GM19240 (cell line): Measurements from ENCODE around the gene RAPH1.
A peak's percentile ranks its signal among the peaks of the same experiment; 100 is the strongest.

Source experiments
- DNase-seq: peaks from one replicate; pipeline ENCODE4 v3.0.0; 2011; ENCODE audit warnings: low spot score; ENCODE audit not compliant: insufficient read length

Gene RAPH1

DNA sequence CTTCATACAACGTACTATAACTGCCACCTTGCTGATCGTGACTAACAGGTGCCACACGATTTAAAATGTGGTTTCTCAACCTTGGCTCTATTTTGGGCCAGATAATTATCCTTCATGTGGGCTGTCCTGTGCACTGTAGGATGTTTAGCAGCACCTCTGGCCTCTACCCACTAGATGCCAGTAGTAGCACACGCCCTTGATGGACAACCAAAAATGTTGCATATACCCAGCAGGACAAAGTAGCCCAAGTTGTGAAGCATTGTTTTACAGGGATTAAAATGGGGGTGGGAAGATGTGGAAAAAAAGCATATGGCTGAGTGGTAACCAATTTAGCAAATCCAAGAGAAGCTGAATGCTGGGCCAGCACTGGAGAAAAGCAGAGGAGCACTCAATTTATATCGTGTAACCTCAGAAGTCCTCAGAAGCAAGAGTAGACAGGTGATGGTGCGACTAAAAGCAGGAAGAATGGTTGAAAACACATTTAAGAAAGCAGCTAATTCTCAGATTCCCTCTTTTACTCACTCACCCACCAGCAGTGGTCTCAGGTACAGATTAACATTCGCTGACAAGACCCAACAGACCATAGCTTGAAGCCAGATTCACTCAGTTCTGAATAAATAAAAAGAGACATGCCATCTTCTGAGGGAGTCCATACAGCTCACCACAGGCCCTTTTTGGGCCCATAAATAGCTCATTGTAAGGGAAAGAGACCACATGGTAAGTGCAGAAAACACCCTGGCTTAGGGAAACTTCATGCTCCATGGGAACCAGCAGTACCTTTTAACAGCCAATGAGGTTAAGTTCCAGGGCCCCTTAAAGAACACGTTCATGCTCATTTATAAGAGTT lies 50.6 kb downstream of the RAPH1 start:
- DNase-seq: no peak

DNA sequence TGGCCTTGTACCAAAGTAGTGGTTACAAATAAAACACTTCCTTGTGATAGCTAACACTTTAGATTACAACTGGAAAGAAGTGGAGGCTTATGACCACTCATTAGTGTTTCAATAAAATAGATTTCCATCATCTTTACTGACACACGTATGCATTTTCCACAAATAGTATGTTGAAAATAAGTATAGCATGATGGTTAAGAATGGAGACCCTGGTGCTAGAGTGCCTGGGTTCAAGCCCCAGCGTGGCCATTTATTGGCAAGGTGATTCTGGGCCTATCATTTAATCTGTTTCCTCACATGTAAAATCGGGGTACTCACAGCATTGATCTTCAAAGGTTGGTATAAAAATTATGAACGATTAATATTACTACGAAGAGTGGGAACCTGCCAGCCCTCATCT lies 54.5 kb downstream of the RAPH1 start:
- DNase-seq: no peak

GRCh38 chr2:203476881-203477280 lies 58.2 kb downstream of the RAPH1 start:
- DNase-seq: no peak

- DNase-seq: no peak
Measured at GRCh38 chr2:203471323-203471722, 63.8 kb downstream of the RAPH1 start.

DNA sequence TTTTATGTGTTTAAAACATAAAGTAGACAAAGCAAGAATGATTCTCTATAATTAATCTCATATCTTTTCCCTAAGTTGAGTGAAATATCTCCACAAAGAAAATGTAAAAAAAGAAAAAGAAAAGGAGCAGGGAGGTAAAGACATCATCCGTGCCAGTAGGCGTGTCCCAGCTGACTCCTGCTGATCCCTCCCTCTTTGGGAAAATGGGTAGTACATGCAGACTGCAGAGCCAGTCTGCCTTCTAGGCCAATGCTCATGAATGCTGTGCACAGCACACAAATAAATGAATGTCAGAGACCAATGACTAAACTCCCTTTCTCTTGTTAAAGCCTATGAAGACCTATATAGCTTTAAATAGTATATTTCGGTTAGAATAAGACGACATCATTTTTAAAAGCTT lies 64.7 kb downstream of the RAPH1 start:
- no peak for DNase-seq

DNA sequence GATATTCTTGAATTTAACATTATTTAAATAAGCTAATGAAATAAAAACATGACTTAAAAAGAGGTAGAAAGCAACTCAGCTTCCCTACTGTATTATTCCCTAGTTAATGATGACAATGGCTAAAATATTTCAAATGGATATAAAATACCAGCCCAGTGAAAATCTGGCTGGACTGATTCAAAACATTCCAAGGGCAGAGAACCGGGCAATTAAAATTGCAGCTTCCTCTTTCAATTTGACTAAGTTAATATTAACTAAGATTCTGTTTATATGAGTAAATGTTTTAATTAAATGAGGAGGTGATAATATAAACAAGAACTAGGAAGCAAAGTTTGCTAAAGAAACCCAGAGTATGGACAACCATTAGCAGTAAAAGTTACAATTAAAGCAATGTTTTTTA lies 65.6 kb downstream of the RAPH1 start:
- DNase-seq: no peak

DNA sequence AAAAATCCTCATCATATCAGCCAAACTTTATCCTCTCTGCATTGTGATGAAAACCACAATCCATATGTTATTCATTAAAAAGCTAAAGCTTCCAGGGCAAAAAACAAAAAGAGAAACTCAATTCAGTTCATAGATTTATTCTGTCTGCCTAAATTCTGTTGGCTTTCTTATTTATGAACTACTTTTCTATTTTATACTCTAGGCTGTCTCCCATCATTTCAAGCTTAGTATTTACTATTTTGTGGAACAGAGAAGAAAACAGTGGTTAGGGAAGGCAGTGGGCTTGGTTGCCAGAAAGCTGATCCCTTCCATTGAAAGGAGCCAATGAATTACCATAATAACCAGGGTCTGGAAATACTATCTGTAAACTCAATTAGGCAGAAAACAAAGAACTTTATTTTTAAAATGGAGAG lies 71.8 kb downstream of the RAPH1 start:
- no peak for DNase-seq

GRCh38 chr2:203462308-203462707 lies 72.8 kb downstream of the RAPH1 start:
- DNase-seq: no peak

DNA sequence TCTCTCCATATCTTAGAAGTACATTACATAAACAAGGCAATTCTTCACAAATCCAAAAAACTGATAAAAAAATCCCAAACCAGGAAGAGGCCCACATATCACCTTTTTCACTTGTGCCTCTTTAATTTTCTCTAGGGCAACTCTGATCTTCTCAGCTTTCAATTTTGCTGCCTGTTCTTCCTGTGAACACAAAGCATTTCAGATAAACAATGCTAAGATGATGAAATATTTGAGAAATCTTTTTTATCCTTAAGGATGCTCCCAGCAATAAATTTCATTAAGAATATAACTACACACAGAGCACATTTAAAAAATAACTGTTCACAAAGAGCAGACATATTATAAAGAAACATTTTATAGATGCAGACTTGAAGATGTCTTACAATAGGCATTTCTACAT lies 73.4 kb downstream of the RAPH1 start:
- DNase-seq: no peak

DNA sequence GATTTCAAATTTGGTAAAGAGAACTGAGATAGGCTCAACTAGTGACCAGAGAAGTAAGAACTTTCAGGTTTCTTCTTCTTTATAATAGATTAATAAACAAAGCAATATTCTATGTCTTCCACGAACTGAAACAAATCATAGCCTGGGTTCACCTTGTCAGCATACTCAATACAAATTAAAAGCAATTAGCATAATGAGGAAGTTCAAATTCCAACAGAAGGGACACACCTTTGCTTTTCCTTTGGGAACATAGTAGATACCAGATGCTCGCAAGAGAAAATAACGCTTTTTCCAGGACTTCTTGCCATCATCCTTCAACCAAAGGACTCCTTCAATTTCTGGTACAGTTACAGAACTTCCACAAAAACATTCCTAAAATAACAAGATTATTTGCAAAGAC lies 79.9 kb downstream of the RAPH1 start:
- no peak for DNase-seq

DNA sequence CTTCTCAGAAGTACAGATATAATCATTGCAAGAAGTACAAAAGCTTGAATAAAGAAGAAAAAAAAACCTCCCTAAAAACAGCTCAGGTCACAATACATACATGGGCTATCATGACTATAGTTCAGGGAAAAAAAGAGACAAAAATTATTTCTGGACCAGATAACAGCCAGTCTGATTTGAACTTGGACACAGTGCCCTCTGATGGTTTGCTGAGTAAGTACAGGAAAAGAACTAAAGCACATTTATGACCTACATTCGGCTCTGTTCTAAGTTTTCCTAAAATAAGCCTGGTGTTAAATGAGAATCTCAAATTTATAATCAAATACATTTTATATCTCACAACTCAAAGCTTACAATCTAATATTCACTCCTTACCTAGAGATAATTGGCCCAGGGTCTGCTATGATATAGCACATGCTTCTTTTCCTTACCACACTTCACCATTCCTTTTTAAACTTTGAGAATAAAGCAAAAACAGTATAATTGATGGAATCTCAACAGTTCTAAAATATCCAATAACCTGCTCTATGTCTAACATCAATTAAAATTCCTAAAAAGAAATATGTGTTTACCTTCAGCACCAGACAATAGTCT lies 81.1 kb downstream of the RAPH1 start:
- DNase-seq: peak; percentile 14

DNA sequence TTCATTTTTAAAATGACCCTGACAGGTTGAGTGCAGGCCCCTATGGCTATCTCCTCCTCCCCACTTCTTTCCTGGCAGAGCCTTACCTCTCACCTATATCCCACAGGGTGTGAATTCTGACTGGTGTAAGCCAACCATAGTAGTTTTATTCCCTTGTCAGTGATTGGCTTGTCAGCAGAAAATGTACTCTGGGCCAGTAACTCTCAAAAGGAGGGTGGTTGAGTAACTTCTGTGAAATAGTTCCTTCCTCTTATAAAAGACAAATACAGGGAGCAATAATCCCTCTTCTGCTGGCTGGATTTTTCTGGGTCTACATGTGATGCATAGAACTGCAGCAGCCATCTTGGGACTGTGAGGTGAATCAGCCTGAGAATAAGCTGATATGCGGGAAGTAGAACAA lies 83.4 kb downstream of the RAPH1 start:
- no peak for DNase-seq

DNA sequence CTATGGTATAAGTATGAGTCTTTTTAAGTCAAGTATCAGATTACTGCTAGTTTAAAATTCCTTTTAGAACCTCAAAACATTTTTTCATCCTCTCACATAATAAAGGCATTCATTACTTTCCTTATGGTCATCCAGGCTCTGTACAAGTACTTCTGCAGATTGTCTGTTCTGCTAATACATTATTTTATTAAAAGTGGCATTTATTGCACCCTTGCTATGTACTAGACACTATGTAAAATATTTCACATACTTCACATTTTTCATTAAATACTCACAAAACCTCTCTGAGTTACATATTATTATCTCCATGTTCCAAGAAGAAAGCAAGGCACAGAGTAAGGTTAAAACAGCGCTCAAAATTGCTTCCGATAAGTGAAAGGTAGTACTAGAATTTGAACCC lies 84.1 kb downstream of the RAPH1 start:
- no peak for DNase-seq

DNA sequence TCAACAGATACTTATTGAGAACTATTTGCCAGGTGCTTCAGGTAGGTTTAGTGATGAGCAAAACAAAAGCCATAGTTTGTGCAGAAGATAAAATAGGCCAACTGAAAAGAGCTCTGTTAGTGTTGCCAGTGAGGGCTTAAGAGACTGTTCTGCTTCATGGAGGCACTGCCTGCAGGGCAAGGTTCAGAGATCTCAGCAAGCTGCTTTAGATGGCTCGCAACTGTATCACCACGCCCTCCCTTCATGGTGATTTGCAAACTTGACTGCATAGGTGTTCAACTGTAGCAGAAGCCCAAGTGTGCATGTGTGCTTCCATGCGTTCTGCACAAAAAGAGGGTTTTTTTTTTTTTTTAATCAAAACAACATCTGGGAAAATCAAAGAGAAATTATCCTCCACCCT lies 84.5 kb downstream of the RAPH1 start:
- DNase-seq: no peak

DNA sequence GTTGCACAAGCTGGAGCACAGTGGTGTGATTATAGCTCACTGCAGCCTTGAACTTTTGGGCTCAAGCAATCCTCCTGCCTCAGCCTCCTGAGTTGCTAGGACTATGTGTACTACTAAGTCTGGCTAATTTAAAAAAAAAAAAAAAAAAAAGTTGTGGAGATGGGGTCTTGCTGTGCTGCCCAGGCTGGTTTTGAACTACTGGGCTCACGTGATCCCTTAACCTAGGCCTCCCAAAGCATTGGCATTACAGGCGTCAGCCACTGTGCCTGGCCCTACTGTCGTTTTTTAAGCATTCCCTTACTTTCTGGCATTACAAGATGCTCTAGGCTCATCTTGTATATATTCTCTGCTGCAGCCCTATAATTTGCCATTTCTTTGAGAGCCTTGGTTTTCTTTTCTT lies 88.3 kb downstream of the RAPH1 start:
- no peak for DNase-seq

GRCh38 chr2:203446071-203446481 lies 89.0 kb downstream of the RAPH1 start:
- no peak for DNase-seq

DNA sequence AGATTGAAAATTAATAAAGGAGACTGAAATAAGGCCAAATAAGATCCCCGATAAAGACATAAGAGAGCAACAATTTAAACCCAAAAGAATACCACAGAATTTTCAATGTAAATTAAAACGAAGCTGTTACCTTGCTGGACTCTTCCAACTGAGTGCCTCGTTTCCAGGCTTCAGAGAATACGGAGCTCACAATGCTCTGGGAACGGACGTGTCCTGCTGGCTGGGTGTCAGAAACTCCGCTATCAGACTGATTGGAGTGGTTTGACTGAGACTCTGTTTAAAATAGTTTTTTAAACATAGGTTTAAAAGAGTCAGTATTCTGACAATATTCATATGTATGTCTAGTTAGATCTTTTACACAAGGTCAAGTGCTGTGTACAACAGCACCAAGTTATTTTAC lies 90.4 kb downstream of the RAPH1 start:
- DNase-seq: no peak

DNA sequence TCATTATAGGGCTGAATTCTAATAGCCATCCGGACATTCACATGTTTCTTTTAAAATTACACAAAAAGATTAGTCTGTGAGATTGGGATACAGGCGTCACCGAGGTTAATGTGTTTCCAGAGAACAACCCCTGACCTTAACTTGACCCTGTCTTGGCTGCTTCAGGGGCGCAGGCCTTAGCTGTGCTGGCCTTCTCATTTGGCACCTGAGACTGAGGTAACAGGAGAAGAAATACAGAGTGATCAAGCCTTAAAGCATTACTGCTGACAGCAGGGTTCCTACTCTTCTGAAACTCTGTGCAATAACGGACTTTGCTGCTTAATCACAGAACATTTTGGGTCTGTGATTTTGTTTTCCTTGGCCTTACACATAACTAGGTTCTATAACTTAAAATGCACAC lies 92.6 kb downstream of the RAPH1 start:
- no peak for DNase-seq

DNA sequence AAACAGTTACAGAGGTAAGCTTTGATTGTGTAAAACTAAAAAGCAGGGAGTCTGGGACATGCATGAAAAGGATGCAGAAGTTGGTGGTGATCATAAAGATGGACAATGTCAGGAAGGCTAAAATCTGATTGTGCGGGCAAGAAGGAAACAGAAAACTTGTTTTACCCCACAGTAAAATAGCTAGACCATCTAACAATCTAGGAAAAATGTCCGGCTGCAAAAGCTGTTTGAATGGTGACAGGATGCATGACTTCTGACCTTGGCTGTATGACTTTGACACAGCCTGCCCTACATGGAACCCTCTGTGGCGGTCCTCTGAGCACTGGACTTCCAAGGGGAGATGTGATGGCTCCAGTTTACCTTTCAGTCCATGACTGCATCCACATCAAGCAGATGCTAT lies 93.6 kb downstream of the RAPH1 start:
- DNase-seq: no peak

DNA sequence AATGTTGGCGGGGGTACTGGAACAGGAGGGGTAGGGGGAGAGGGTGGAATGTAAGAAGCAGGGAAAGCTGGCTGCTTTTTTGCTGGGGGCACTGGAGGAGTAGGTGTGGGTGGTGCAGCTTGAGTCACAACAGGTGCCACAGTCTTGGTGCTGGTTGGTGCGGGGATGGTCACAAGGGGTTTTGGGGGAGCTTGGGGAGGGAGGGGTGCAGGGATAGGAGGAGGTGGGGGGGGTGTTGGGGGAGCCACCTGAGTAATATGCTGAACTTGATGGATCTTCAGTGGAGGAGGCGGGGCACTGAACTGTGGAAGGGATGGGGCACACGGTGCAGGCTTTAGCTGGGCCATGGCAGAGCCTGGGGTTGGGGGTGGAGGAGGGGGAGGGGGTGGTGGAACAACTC lies 94.4 kb downstream of the RAPH1 start:
- no peak for DNase-seq

- no peak for DNase-seq
Measured at GRCh38 chr2:203438528-203438927, 96.6 kb downstream of the RAPH1 start.

- DNase-seq: no peak
Measured at GRCh38 chr2:203437511-203437910, 97.6 kb downstream of the RAPH1 start.

DNA sequence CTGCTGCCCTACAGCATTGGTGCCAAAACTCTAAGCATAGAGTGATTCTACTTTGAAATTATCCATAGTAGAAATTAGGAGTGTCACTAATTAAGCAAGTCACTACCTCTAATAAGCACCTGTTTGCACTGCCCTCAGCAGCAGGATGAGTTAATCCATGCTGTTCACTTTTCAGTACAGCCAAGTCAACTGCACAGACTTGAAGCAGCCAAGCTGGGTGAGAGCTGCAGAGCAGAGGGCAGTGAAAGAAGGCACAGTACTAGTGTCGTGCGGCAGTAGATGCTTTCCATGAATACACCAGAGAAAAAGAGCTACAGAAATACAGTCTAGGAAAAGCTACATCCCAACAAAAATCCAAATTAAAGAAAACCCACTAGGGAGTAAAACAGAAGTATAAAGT lies 98.6 kb downstream of the RAPH1 start:
- no peak for DNase-seq
